H9 (cell line): ENCODE measurements around the gene TMEM186. TPM values are rescaled to one million over a fixed set of nuclear protein-coding genes. Genes with fewer than 3 reads are reported as not detected.
"Not testable (repeated sequence)": the region's sequence is repeated elsewhere in the genome, so short reads cannot be mapped to it uniquely, and the experiment has no call there.

ENCODE experiments used
- DNase-seq: peaks from one replicate; pipeline ENCODE4 v3.0.0-alpha.2; 2017
- H2AFZ ChIP-seq: one replicate; pipeline ENCODE4 v1.6.1; 2013; ENCODE audit warnings: mild to moderate bottlenecking, low read length, control low read depth, moderate library complexity
- H2AK5ac ChIP-seq: 2 replicates; pipeline ENCODE4 v1.6.1; 2013; ENCODE audit warnings: low read length, control low read depth, mixed read lengths; ENCODE audit not compliant: insufficient read length
- H2BK120ac ChIP-seq: one replicate; pipeline ENCODE4 v1.6.1; 2013; ENCODE audit warnings: low read depth, mild to moderate bottlenecking, low read length, control low read depth, inconsistent platforms; ENCODE audit not compliant: poor library complexity, severe bottlenecking
- H2BK12ac ChIP-seq: 2 replicates; pipeline ENCODE4 v1.6.1; 2013; ENCODE audit warnings: low read length, control low read depth, mixed read lengths, low read depth; ENCODE audit not compliant: insufficient read length
- H2BK15ac ChIP-seq: 2 replicates; pipeline ENCODE4 v1.6.1; 2013; ENCODE audit warnings: low read depth, low read length, control low read depth
- H2BK20ac ChIP-seq: one replicate; pipeline ENCODE4 v1.6.1; 2013; ENCODE audit warnings: low read depth, mild to moderate bottlenecking, low read length, control low read depth, inconsistent platforms; ENCODE audit not compliant: poor library complexity, severe bottlenecking
- H2BK5ac ChIP-seq: 2 replicates; pipeline ENCODE4 v1.6.1; 2013; ENCODE audit warnings: low read length, control low read depth, mixed read lengths; ENCODE audit not compliant: insufficient read length
- H3K14ac ChIP-seq: 2 replicates; pipeline ENCODE4 v1.6.1; 2013; ENCODE audit warnings: low read length, control low read depth; ENCODE audit not compliant: insufficient read depth
- H3K18ac ChIP-seq: 2 replicates; pipeline ENCODE4 v1.6.1; 2013; ENCODE audit warnings: low read depth, mild to moderate bottlenecking, mixed read lengths, low read length, control low read depth; ENCODE audit not compliant: insufficient read length
- H3K23ac ChIP-seq: 2 replicates; pipeline ENCODE4 v1.6.1; 2013; ENCODE audit warnings: low read length, control low read depth, mixed read lengths, low read depth; ENCODE audit not compliant: insufficient read length
- H3K23me2 ChIP-seq: 2 replicates; pipeline ENCODE4 v1.6.1; 2013; ENCODE audit warnings: low read depth, mild to moderate bottlenecking, mixed read lengths, low read length, control low read depth; ENCODE audit not compliant: insufficient read length, poor library complexity, severe bottlenecking
- H3K27ac ChIP-seq: 2 replicates; pipeline ENCODE4 v1.5.1; 2013; ENCODE audit warnings: low read length, control low read depth, mixed read lengths, low read depth; ENCODE audit not compliant: insufficient read length
- H3K27me3 ChIP-seq: 2 replicates; pipeline ENCODE4 v1.6.1; 2013; ENCODE audit warnings: low read length, control low read depth, inconsistent platforms; ENCODE audit not compliant: insufficient read depth
- H3K4ac ChIP-seq: 2 replicates; pipeline ENCODE4 v1.6.1; 2013; ENCODE audit warnings: low read depth, mild to moderate bottlenecking, control low read depth, inconsistent platforms, low read length, moderate library complexity
- H3K4me1 ChIP-seq: 2 replicates; pipeline ENCODE4 v1.6.1; 2013; ENCODE audit warnings: low read length, control low read depth, inconsistent platforms; ENCODE audit not compliant: insufficient read depth
- H3K4me2 ChIP-seq: 2 replicates; pipeline ENCODE4 v1.6.1; 2013; ENCODE audit warnings: low read length, control low read depth, mixed read lengths; ENCODE audit not compliant: insufficient read length, insufficient read depth
- H3K56ac ChIP-seq: 2 replicates; pipeline ENCODE4 v1.6.1; 2013; ENCODE audit warnings: low read depth, mild to moderate bottlenecking, mixed read lengths, low read length, control low read depth; ENCODE audit not compliant: insufficient read length
- H3K79me1 ChIP-seq: 2 replicates; pipeline ENCODE4 v1.6.1; 2013; ENCODE audit warnings: low read depth, mild to moderate bottlenecking, moderate library complexity, low read length, control low read depth, inconsistent platforms; ENCODE audit not compliant: insufficient read depth, poor library complexity, severe bottlenecking
- H3K79me2 ChIP-seq: 2 replicates; pipeline ENCODE4 v1.6.1; 2013; ENCODE audit warnings: low read length, control low read depth, inconsistent platforms; ENCODE audit not compliant: insufficient read depth
- H3K9ac ChIP-seq: 2 replicates; pipeline ENCODE4 v1.6.1; 2013; ENCODE audit warnings: low read length, control low read depth, mixed read lengths; ENCODE audit not compliant: insufficient read length; ENCODE audit errors: extremely low read depth
- H3K9me3 ChIP-seq: one replicate; pipeline ENCODE4 v1.6.1; 2013; ENCODE audit warnings: low read depth, low read length, inconsistent platforms; ENCODE audit not compliant: control insufficient read depth
- H3T11ph ChIP-seq: one replicate; pipeline ENCODE4 v1.6.1; 2013; ENCODE audit warnings: mild to moderate bottlenecking, low read length, control low read depth, inconsistent platforms
- H4K20me1 ChIP-seq: one replicate; pipeline ENCODE4 v1.6.1; 2013; ENCODE audit not compliant: control insufficient read depth, insufficient read length, insufficient read depth
- H4K5ac ChIP-seq: 2 replicates; pipeline ENCODE4 v1.6.1; 2013; ENCODE audit warnings: low read depth, mild to moderate bottlenecking, mixed read lengths, low read length, control low read depth; ENCODE audit not compliant: insufficient read length
- H4K8ac ChIP-seq: replicated peaks from 2 replicates; pipeline ENCODE4 v1.6.1; 2013; ENCODE audit warnings: low read length, control low read depth, mixed read lengths, low read depth; ENCODE audit not compliant: insufficient read length
- H4K91ac ChIP-seq: 2 replicates; pipeline ENCODE4 v1.6.1; 2013; ENCODE audit warnings: low read depth, mild to moderate bottlenecking, moderate library complexity, mixed read lengths, low read length, control low read depth; ENCODE audit not compliant: insufficient read length
- H3K27ac Mint-ChIP-seq, 3 experiments: 2 replicates in 2 of 3; 3 replicates in 1 of 3; pipeline ENCODE4 v1.8.0; 2020 to 2021; ENCODE audit warnings: mixed read lengths in 3 of 3, mild to moderate bottlenecking in 1 of 3, moderate library complexity in 1 of 3
- H3K27me3 Mint-ChIP-seq: 2 replicates; pipeline ENCODE4 v1.8.0; 2021; ENCODE audit warnings: low read depth, mild to moderate bottlenecking, moderate library complexity, mixed read lengths
- H3K36me3 Mint-ChIP-seq, 3 experiments: 2 replicates in 2 of 3; 3 replicates in 1 of 3; pipeline ENCODE4 v1.8.0; 2020 to 2021; ENCODE audit warnings: low read depth in 3 of 3, mixed read lengths in 3 of 3; ENCODE audit not compliant: insufficient read depth in 1 of 3
- H3K4me1 Mint-ChIP-seq, 2 experiments: 2 replicates each; pipeline ENCODE4 v1.8.0; 2020; ENCODE audit warnings: mixed read lengths in 2 of 2
- H3K4me3 Mint-ChIP-seq, 2 experiments: 2 replicates in 1 of 2; 3 replicates in 1 of 2; pipeline ENCODE4 v1.8.0; 2020 to 2021; ENCODE audit warnings: mild to moderate bottlenecking in 2 of 2, mixed read lengths in 2 of 2, moderate library complexity in 1 of 2
- H3K9me3 Mint-ChIP-seq, 2 experiments: 2 replicates in 1 of 2; 3 replicates in 1 of 2; pipeline ENCODE4 v1.8.0; 2020; ENCODE audit warnings: mild to moderate bottlenecking in 2 of 2, mixed read lengths in 2 of 2, moderate library complexity in 1 of 2
- WGBS: extraction: QIAGEN DNeasy Blood & Tissue Kit; methylation state at CpG from one replicate; pipeline ENCODE4 v1.1.7; 2013; ENCODE audit warnings: missing lambda C conversion rate, low lambda C conversion rate, mixed read lengths; ENCODE audit not compliant: insufficient read length; ENCODE audit errors: extremely low coverage; 5-methylcytosine and 5-hydroxymethylcytosine counted together
- total RNA-seq: library from RNA; stranded (reverse); gene quantifications from 2 replicates; pipeline ENCODE4 v1.2.1, GENCODE V29; 2021

Gene TMEM186
- total RNA-seq, 1 experiment from 2014 or later = 9.6 TPM

DNA sequence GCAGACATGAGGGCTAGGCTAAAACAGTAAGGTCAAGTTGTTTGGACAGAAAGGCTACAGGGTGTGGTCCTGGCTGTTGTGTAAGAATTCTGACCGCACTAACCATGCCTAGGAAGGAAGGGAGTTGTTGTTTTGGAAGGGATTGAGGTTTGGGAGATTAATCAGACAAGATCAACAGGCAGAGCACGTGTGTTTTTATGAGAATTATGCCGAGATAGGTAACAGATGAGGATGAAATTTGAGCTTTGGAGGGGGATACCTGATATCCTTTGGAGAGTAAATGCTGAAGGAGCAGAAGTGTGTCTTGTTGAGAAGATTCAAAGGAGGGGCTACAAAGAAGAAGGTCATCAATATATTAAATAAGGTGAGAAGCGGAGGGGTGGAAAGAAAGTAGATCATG lies 44.6 kb upstream of the TMEM186 start:
- H4K5ac ChIP-seq, H2BK15ac ChIP-seq, H3K27ac ChIP-seq, H3K23me2 ChIP-seq, H3K18ac ChIP-seq, H3K27me3 ChIP-seq, H2BK20ac ChIP-seq, H2BK120ac ChIP-seq, H3K4me1 ChIP-seq, H2BK12ac ChIP-seq, H3K4me2 ChIP-seq, H3K14ac ChIP-seq, H3K9ac ChIP-seq, H3K27ac Mint-ChIP-seq, H4K91ac ChIP-seq, DNase-seq, H3T11ph ChIP-seq, H3K79me1 ChIP-seq, H3K27me3 Mint-ChIP-seq, H3K9me3 Mint-ChIP-seq, H2AFZ ChIP-seq, H3K4ac ChIP-seq, H3K9me3 ChIP-seq, H4K8ac ChIP-seq, H3K79me2 ChIP-seq, H2BK5ac ChIP-seq, H4K20me1 ChIP-seq, H2AK5ac ChIP-seq, H3K4me3 Mint-ChIP-seq, H3K56ac ChIP-seq, H3K23ac ChIP-seq: not testable (repeated sequence)
- WGBS = no CpG with 5 or more reads among the region's 4 CpGs
- peaks cover 12 to 19% (median 13%) of the 10 kb centered on the region in 3 experiments for H3K36me3 Mint-ChIP-seq
- H3K4me1 Mint-ChIP-seq = peaks cover 25 to 29% of the 10 kb centered on the region in 2 experiments

DNA sequence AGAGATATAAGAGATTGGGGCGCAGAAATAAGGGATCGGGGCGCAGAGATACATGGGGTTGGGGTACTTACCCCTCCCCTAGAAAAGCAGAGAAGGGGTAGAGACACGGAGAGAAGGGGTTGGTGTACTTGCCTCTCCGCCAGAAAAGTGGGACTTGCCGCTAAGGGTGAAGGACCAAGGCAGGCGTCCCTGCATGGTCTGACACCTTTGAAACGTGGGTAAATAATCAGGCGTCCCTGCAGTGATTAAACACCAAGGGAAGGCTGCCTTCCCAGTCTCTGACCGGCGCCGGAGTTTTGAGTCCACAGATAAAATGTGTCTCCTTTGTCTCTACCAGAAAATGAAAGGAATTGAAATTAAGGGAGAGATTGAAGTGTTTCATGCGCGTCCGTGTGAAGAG lies 40.2 kb upstream of the TMEM186 start:
- not testable (repeated sequence) for H3K4me3 Mint-ChIP-seq, H4K91ac ChIP-seq, H2AK5ac ChIP-seq, H3K27me3 Mint-ChIP-seq, H2AFZ ChIP-seq, H2BK5ac ChIP-seq, H3K36me3 Mint-ChIP-seq, H3K9me3 ChIP-seq, H3K23me2 ChIP-seq, H3K4ac ChIP-seq, H3K9me3 Mint-ChIP-seq, H3K56ac ChIP-seq, H3K14ac ChIP-seq, H3K27ac Mint-ChIP-seq, H2BK120ac ChIP-seq, H3T11ph ChIP-seq, H3K4me1 ChIP-seq, H2BK20ac ChIP-seq, H3K9ac ChIP-seq, H3K18ac ChIP-seq, H3K79me2 ChIP-seq, H4K8ac ChIP-seq, H2BK12ac ChIP-seq, H4K5ac ChIP-seq, H3K79me1 ChIP-seq, DNase-seq, H2BK15ac ChIP-seq, H3K27ac ChIP-seq, H3K4me2 ChIP-seq, H3K27me3 ChIP-seq, H3K23ac ChIP-seq, H4K20me1 ChIP-seq
- WGBS = no CpG with 5 or more reads among the region's 15 CpGs
- H3K4me1 Mint-ChIP-seq = peaks cover 22% of the 10 kb centered on the region in 2 experiments
